Activated T-cell treated with anti-CD3 and anti-CD28 coated beads, Interleukin-2, amount 50 U/mL, for 24 hours (primary cell): ENCODE results near the gene FAM163B.
"Not testable (repeated sequence)": the region's sequence is repeated elsewhere in the genome, so short reads cannot be mapped to it uniquely, and the experiment has no call there.

Source experiments
- DNase-seq: peaks from one replicate; pipeline ENCODE4 v3.0.0-alpha.2; 2020
- H3K27ac Mint-ChIP-seq: 2 replicates; pipeline ENCODE4 v1.8.0; 2020; ENCODE audit warnings: mild to moderate bottlenecking, mixed read lengths
- H3K27me3 Mint-ChIP-seq: 2 replicates; pipeline ENCODE4 v1.8.0; 2020; ENCODE audit warnings: mixed read lengths
- H3K36me3 Mint-ChIP-seq: 2 replicates; pipeline ENCODE4 v1.8.0; 2020; ENCODE audit warnings: low read depth, mixed read lengths
- H3K4me1 Mint-ChIP-seq: 2 replicates; pipeline ENCODE4 v1.8.0; 2020; ENCODE audit warnings: low read depth, mixed read lengths
- H3K4me3 Mint-ChIP-seq: 2 replicates; pipeline ENCODE4 v1.8.0; 2020; ENCODE audit warnings: mild to moderate bottlenecking, moderate library complexity, mixed read lengths
- H3K9me3 Mint-ChIP-seq: 2 replicates; pipeline ENCODE4 v1.8.0; 2020; ENCODE audit warnings: mixed read lengths

The FAM163B gene

GRCh38 chr9:133634081-133634691 lies 25.0 kb upstream of the FAM163B start:
- H3K4me1 Mint-ChIP-seq, result no peaks in the 10 kb centered on the region
- H3K4me3 Mint-ChIP-seq, result no peak overlapping the region

GRCh38 chr9:133633681-133634080 lies 24.5 kb upstream of the FAM163B start:
- H3K4me3 Mint-ChIP-seq, result no peak overlapping the region
- H3K27me3 Mint-ChIP-seq, result no peaks in the 10 kb centered on the region
- no peaks in the 10 kb centered on the region for H3K36me3 Mint-ChIP-seq
- H3K27ac Mint-ChIP-seq, result no peak overlapping the region
- DNase-seq, result no peak
- H3K4me1 Mint-ChIP-seq, result no peaks in the 10 kb centered on the region
- H3K9me3 Mint-ChIP-seq, result no peaks in the 10 kb centered on the region

More at GRCh38 chr9:133634081-133634691, 25.0 kb upstream of the FAM163B start:
- Mint-ChIP-seq H3K27ac (no peak overlapping the region), H3K9me3 (no peaks in the 10 kb centered on the region), H3K36me3 (no peaks in the 10 kb centered on the region), H3K27me3 (no peaks in the 10 kb centered on the region)
- DNase-seq, result no peak

- Mint-ChIP-seq H3K4me3 (no peak overlapping the region), H3K4me1 (no peaks in the 10 kb centered on the region), H3K27me3 (no peaks in the 10 kb centered on the region), H3K9me3 (no peaks in the 10 kb centered on the region), H3K27ac (no peak overlapping the region), H3K36me3 (no peaks in the 10 kb centered on the region)
- no peak for DNase-seq
Observed at GRCh38 chr9:133632806-133633680, 23.9 kb upstream of the FAM163B start.

GRCh38 chr9:133631111-133631510 lies 21.9 kb upstream of the FAM163B start:
- Mint-ChIP-seq H3K27ac (no peak overlapping the region), H3K4me3 (no peak overlapping the region), H3K9me3 (peaks cover 10% of the 10 kb centered on the region), H3K27me3 (no peaks in the 10 kb centered on the region), H3K4me1 (no peaks in the 10 kb centered on the region), H3K36me3 (no peaks in the 10 kb centered on the region)
- DNase-seq, result no peak

- H3K9me3 Mint-ChIP-seq, result peaks cover 13% of the 10 kb centered on the region
- H3K4me1 Mint-ChIP-seq, result no peaks in the 10 kb centered on the region
- no peak overlapping the region for H3K27ac Mint-ChIP-seq
- H3K36me3 Mint-ChIP-seq, result no peaks in the 10 kb centered on the region
- H3K27me3 Mint-ChIP-seq, result no peaks in the 10 kb centered on the region
- no peak for DNase-seq
- no peak overlapping the region for H3K4me3 Mint-ChIP-seq
Observed at GRCh38 chr9:133629221-133630110, 20.3 kb upstream of the FAM163B start.

GRCh38 chr9:133628766-133629165 lies 19.6 kb upstream of the FAM163B start:
- Mint-ChIP-seq H3K9me3 (peaks cover 13% of the 10 kb centered on the region), H3K27me3 (no peaks in the 10 kb centered on the region), H3K4me1 (no peaks in the 10 kb centered on the region), H3K36me3 (no peaks in the 10 kb centered on the region), H3K4me3 (no peak overlapping the region), H3K27ac (no peak overlapping the region)
- DNase-seq, result no peak

- Mint-ChIP-seq H3K4me1 (peaks cover 2% of the 10 kb centered on the region), H3K9me3 (peaks cover 13% of the 10 kb centered on the region), H3K27ac (no peak overlapping the region)
Observed at GRCh38 chr9:133627341-133627740, 18.2 kb upstream of the FAM163B start.

GRCh38 chr9:133626008-133626407 lies 16.8 kb upstream of the FAM163B start:
- Mint-ChIP-seq H3K4me1 (peaks cover 13% of the 10 kb centered on the region), H3K9me3 (peaks cover 13% of the 10 kb centered on the region)
- not testable (repeated sequence) for H3K36me3 Mint-ChIP-seq, H3K4me3 Mint-ChIP-seq, H3K27ac Mint-ChIP-seq, DNase-seq, H3K27me3 Mint-ChIP-seq

More at GRCh38 chr9:133627341-133627740, 18.2 kb upstream of the FAM163B start:
- H3K27me3 Mint-ChIP-seq, result no peaks in the 10 kb centered on the region
- H3K4me3 Mint-ChIP-seq, result no peak overlapping the region
- H3K36me3 Mint-ChIP-seq, result no peaks in the 10 kb centered on the region
- DNase-seq, result no peak

GRCh38 chr9:133622555-133622954 lies 13.4 kb upstream of the FAM163B start:
- Mint-ChIP-seq H3K4me3 (no peak overlapping the region), H3K4me1 (peaks cover 31% of the 10 kb centered on the region), H3K27ac (no peak overlapping the region), H3K27me3 (no peaks in the 10 kb centered on the region), H3K9me3 (peaks cover 13% of the 10 kb centered on the region), H3K36me3 (no peaks in the 10 kb centered on the region)
- DNase-seq, result no peak

GRCh38 chr9:133621725-133622267 lies 12.6 kb upstream of the FAM163B start:
- Mint-ChIP-seq H3K27ac (no peak overlapping the region), H3K27me3 (no peaks in the 10 kb centered on the region)

GRCh38 chr9:133619791-133620190 lies 10.6 kb upstream of the FAM163B start:
- Mint-ChIP-seq H3K4me1 (peaks cover 31% of the 10 kb centered on the region), H3K9me3 (no peaks in the 10 kb centered on the region), H3K27ac (peak overlapping the region; percentile 23), H3K27me3 (peaks cover 3% of the 10 kb centered on the region), H3K4me3 (no peak overlapping the region), H3K36me3 (no peaks in the 10 kb centered on the region)
- DNase-seq, result peak; percentile 56

More at GRCh38 chr9:133621725-133622267, 12.6 kb upstream of the FAM163B start:
- Mint-ChIP-seq H3K4me1 (peaks cover 31% of the 10 kb centered on the region), H3K4me3 (no peak overlapping the region), H3K36me3 (no peaks in the 10 kb centered on the region), H3K9me3 (peaks cover 10% of the 10 kb centered on the region)
- no peak for DNase-seq

GRCh38 chr9:133618726-133619125 lies 9.5 kb upstream of the FAM163B start:
- H3K9me3 Mint-ChIP-seq, result no peaks in the 10 kb centered on the region
- H3K27me3 Mint-ChIP-seq, result peaks cover 3% of the 10 kb centered on the region
- H3K36me3 Mint-ChIP-seq, result no peaks in the 10 kb centered on the region
- no peak overlapping the region for H3K4me3 Mint-ChIP-seq
- peaks cover 31% of the 10 kb centered on the region for H3K4me1 Mint-ChIP-seq
- no peak overlapping the region for H3K27ac Mint-ChIP-seq
- no peak for DNase-seq

GRCh38 chr9:133616643-133617405 lies 7.6 kb upstream of the FAM163B start:
- H3K27ac Mint-ChIP-seq, result no peak overlapping the region
- H3K9me3 Mint-ChIP-seq, result no peaks in the 10 kb centered on the region
- H3K4me1 Mint-ChIP-seq, result peaks cover 24% of the 10 kb centered on the region
- DNase-seq, result no peak
- H3K4me3 Mint-ChIP-seq, result no peak overlapping the region
- no peaks in the 10 kb centered on the region for H3K36me3 Mint-ChIP-seq
- H3K27me3 Mint-ChIP-seq, result peaks cover 8% of the 10 kb centered on the region
